HG03135 (cell line): ENCODE data around the gene TMCO2.
"Not testable (repeated sequence)": the region's sequence is repeated elsewhere in the genome, so short reads cannot be mapped to it uniquely, and the experiment has no call there.

ENCODE experiments used
- ATAC-seq: cut with Tn5 transposase; IDR thresholded peaks from one replicate; pipeline ENCODE4 v1.9.1; 2021; ENCODE audit warnings: mild to moderate bottlenecking, moderate library complexity; ENCODE audit not compliant: unreplicated experiment

The TMCO2 gene

GRCh38 chr1:40247655-40248054 is at the start of gene TMCO2:
TSS of gene TMCO2 (plus strand) at chr1:40247937. CDS start at chr1:40247994, 57 bp downstream.
- no peak for ATAC-seq

GRCh38 chr1:40199126-40199525 is 48.6 kb upstream of the TMCO2 start:
- no peak for ATAC-seq

GRCh38 chr1:40204856-40205255 is 42.9 kb upstream of the TMCO2 start:
- no peak for ATAC-seq

GRCh38 chr1:40210511-40211204 is 37.1 kb upstream of the TMCO2 start:
- no peak for ATAC-seq

- no peak for ATAC-seq
Observed at GRCh38 chr1:40218333-40218732, 29.4 kb upstream of the TMCO2 start.

- ATAC-seq: not testable (repeated sequence)
Observed at GRCh38 chr1:40221471-40221905, 26.2 kb upstream of the TMCO2 start.

GRCh38 chr1:40221977-40222772 is 25.6 kb upstream of the TMCO2 start:
- ATAC-seq: no peak

- no peak for ATAC-seq
Observed at GRCh38 chr1:40224040-40224439, 23.7 kb upstream of the TMCO2 start.

GRCh38 chr1:40226192-40226591 is 21.5 kb upstream of the TMCO2 start:
- ATAC-seq: no peak

GRCh38 chr1:40232444-40232843 is 15.3 kb upstream of the TMCO2 start:
- ATAC-seq: peak; percentile 96

- no peak for ATAC-seq
Observed at GRCh38 chr1:40239626-40240025, 8.1 kb upstream of the TMCO2 start.

GRCh38 chr1:40240390-40240789 is 7.3 kb upstream of the TMCO2 start:
- ATAC-seq: no peak

GRCh38 chr1:40241362-40241761 is 6.4 kb upstream of the TMCO2 start:
- ATAC-seq: peak; percentile 20

GRCh38 chr1:40243351-40243750 is 4.4 kb upstream of the TMCO2 start:
- ATAC-seq: no peak

- ATAC-seq: no peak
Observed at GRCh38 chr1:40244138-40244744, 3.5 kb upstream of the TMCO2 start.

GRCh38 chr1:40245686-40246085 is 2.1 kb upstream of the TMCO2 start:
- no peak for ATAC-seq

- no peak for ATAC-seq
Observed at GRCh38 chr1:40248412-40248811, 675 bp downstream of the TMCO2 start.

- no peak for ATAC-seq
Observed at GRCh38 chr1:40251456-40251855, 3.7 kb downstream of the TMCO2 start.

GRCh38 chr1:40252601-40253000 is 4.9 kb downstream of the TMCO2 start:
- no peak for ATAC-seq

- no peak for ATAC-seq
Observed at GRCh38 chr1:40255231-40255630, 7.5 kb downstream of the TMCO2 start.

- no peak for ATAC-seq
Observed at GRCh38 chr1:40256401-40257084, 8.8 kb downstream of the TMCO2 start.
